NCI-H2171 treated with DMSO at 0.1 percent for 48 hours (cell line): Measurements from ENCODE around the gene ZIK1.

Experiments
- DNase-seq: peaks from one replicate; lab custom pipeline; 2025; lab: John Stamatoyannopoulos, UW

Gene ZIK1

GRCh38 chr19:57611113-57611512 lies 27.2 kb downstream of the ZIK1 start:
- no peak for DNase-seq

DNA sequence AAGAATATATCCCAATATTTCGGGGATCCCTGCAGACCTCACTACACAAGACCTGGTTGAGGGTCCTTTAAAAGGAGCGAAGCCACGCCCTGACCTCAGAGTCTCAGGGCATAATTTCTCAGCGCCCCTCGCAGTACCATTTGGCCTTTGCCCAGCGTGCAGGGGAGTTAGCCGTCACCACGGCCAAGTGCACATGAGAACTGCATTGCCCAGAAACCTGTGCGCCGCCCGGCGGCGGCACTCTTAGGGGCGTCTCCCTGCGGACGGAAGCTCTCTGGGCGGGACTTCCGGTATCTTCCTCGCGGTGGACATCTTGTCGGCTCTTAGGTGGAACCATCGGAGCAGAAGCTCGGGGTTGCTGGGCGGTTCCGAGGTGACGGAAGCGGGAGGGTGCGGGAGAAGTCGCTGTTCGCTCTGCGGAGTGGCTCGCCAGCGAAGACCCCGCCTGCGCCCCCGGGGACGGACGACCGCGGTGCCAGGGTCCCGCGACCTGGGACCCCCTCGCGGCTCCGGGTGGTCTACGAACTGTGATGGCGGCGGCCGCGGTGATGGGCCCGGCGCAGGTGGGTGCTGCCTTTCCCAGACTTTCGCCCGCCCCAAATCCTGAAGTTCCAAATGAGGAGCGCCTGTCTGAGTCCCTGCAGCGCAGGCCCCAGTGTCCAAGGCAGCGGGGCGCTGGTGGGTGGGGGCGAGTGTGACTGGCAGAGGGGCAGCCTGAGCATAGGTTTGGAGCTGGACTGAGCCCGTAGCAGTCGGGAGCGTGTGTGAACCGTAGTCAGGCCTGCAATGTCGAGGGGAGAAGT lies 30.2 kb downstream of the ZIK1 start, which contains the start of gene ZNF134:
TSS of gene ZNF134 (plus strand) at position 302 of the 803 bp plus-strand sequence. CDS start 5,227 bp downstream, outside the sequence.
- DNase-seq = peak; percentile 90

- DNase-seq = no peak
Measured at GRCh38 chr19:57615346-57615745, 31.4 kb downstream of the ZIK1 start.

DNA sequence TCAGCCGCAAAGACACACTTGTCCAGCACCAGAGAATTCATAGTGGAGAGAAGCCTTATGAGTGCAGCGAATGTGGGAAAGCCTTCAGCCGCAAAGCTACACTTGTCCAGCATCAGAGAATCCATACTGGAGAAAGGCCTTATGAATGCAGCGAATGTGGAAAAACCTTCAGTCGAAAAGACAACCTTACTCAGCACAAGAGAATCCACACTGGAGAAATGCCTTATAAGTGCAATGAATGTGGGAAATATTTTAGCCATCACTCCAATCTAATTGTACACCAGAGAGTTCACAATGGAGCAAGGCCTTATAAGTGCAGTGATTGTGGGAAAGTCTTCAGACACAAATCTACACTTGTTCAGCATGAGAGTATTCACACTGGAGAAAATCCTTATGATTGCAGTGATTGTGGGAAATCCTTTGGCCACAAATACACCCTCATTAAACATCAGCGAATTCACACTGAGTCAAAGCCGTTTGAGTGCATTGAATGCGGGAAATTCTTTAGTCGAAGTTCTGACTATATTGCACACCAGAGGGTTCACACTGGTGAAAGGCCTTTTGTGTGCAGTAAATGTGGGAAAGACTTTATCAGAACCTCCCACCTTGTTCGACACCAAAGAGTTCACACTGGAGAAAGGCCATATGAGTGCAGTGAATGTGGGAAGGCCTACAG lies 36.9 kb downstream of the ZIK1 start:
- DNase-seq = no peak

DNA sequence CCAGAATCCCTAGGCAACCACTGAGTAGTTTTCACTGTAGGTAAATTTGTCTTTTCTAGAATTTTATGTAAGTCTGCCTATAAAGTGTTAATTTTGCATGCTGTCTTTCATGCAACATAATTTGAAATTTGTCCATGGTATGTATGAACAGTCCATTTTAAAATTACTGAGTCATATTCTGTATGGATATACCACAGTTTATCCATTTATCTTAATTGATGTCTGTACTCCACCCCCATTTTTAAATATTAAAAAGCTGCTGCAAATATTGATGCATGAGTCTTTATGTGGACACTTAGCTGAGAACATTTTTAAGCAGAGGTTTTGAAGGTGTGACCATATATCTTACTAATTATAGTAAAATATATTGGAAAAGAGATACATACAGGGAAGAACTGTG lies 39.1 kb downstream of the ZIK1 start:
- DNase-seq = no peak

GRCh38 chr19:57632987-57633831 lies 49.3 kb downstream of the ZIK1 start, which contains the start of gene ZNF211:
Gene ZNF211, plus strand, starts transcription at chr19:57633168. Its CDS starts 179 bp downstream, at chr19:57633347.
- DNase-seq = peak; percentile 94

DNA sequence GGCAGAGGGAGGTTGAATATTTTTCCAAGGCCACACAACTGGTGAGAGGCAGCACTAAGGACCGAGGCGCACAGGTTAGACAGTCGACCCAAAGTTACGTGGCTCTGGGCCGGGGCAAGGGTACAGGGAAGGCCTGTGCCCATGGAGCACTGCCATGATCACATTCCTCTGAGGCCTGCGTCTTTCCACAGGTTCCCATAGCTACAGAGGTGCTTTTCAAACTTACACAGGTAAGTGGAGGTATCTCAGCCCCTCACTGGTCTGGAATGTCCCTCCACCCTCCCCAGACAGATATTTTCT lies 49.8 kb downstream of the ZIK1 start:
- no peak for DNase-seq

- DNase-seq = no peak
Measured at GRCh38 chr19:57637379-57637778, 53.4 kb downstream of the ZIK1 start.

DNA sequence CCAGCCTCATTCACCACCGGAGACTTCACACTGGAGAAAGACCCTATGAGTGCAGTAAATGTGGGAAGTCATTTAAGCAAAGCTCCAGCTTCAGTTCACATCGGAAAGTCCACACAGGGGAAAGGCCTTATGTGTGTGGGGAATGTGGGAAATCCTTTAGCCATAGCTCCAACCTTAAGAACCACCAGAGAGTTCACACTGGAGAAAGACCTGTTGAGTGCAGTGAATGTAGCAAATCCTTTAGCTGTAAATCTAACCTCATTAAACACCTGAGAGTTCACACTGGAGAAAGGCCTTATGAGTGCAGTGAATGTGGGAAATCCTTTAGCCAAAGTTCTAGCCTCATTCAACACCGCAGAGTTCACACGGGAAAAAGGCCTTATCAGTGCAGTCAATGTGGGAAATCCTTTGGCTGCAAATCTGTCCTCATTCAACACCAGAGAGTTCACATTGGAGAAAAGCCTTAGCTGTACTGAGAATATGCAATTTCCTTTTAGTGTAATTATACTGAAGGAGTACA lies 57.8 kb downstream of the ZIK1 start:
- DNase-seq = no peak

DNA sequence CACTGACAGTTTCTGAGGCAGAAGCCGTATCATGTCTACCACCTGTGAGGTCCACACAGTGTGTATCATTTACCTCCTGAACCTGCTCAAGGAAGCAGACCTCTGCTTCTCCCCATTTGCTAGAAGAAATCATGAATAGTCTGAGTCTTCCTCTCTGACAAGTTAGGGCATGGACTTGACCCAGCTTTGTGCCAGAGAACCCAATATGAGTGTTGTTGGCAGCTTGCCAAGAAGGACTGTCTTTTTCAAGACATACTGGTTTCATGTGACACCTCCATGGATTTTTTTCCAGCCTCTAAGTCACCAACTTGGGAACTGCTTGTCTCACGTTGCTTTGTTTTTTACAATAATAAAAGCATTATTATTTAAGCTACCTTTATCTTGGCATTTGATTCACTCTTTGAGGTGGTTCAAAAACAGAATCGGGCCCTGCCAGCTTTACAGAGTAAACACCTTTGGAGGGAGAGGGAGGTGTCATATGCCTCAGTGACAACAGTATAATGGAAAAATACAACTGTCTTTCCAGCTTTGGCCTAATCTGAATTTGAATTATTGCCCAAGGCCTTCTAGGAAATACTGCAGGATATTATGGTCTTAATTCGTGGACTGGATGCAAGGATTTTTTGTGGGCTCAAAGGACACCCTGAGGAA lies 58.6 kb downstream of the ZIK1 start:
- peak; percentile 50 for DNase-seq
